Panc1 (cell line): ENCODE results near the gene BEGAIN. TPM values are rescaled to one million over a fixed set of nuclear protein-coding genes. Genes with fewer than 3 reads are reported as not detected.

Experiments used
- ATAC-seq: fragments of 200-7000 bp; cut with Tn5 transposase; 2 replicates; pipeline ENCODE4 v1.9.1; 2020; ENCODE audit warnings: mild to moderate bottlenecking, moderate library complexity
- BruUV-seq: library from RNA; stranded (reverse); fragments of 400-500 nt; replicated peaks from 2 replicates; lab custom pipeline; 2021; lab: Mats Ljungman, UMichigan
- CTCF ChIA-PET: fragments of 300-600 bp; sonication (Branson Sonifier 250); formaldehyde crosslinking; loops from one replicate; lab custom pipeline; 2022; ENCODE audit warnings: antibody characterized with exemption; lab: Charles Lee
- POLR2A ChIA-PET: fragments of 300-600 bp; sonication (Branson Sonifier 250); formaldehyde crosslinking; loops from one replicate; lab custom pipeline; 2022; ENCODE audit warnings: antibody characterized with exemption; lab: Charles Lee
- DNase-seq: peaks from one replicate; pipeline ENCODE4 v3.0.0-alpha.2; 2010; ENCODE audit warnings: low read depth, low spot score
- H3K27ac ChIP-seq: 2 replicates; pipeline ENCODE4 v1.5.1; 2011; ENCODE audit warnings: mild to moderate bottlenecking, low read length, inconsistent platforms
- H3K27me3 ChIP-seq: fragments of 200-500 bp; sonication (Bioruptor generic); 2 replicates; pipeline ENCODE4 v1.6.0; 2014; ENCODE audit warnings: low read length, inconsistent platforms; ENCODE audit not compliant: control insufficient read depth, insufficient read depth
- H3K36me3 ChIP-seq: fragments of 200-500 bp; sonication (Bioruptor generic); 2 replicates; pipeline ENCODE4 v1.5.1; 2014; ENCODE audit warnings: inconsistent platforms, mild to moderate bottlenecking, low read length, moderate library complexity; ENCODE audit not compliant: control insufficient read depth, insufficient read depth
- H3K4me1 ChIP-seq: 2 replicates; pipeline ENCODE4 v1.5.1; 2011; ENCODE audit warnings: inconsistent platforms, mild to moderate bottlenecking, low read length, moderate library complexity; ENCODE audit not compliant: control insufficient read depth, insufficient read depth
- H3K4me3 ChIP-seq, 2 experiments: 2 replicates each; pipeline ENCODE4 v1.5.1; 2011 to 2012; ENCODE audit warnings: low read depth in 2 of 2, low read length in 2 of 2, mild to moderate bottlenecking in 2 of 2, inconsistent platforms in 1 of 2, moderate library complexity in 1 of 2
- H3K9me3 ChIP-seq: fragments of 200-500 bp; sonication (Bioruptor generic); 2 replicates; pipeline ENCODE4 v1.5.1; 2014; ENCODE audit warnings: low read depth, mild to moderate bottlenecking, inconsistent platforms, low read length, moderate library complexity; ENCODE audit not compliant: control insufficient read depth, insufficient read depth
- CTCF ChIP-seq: fragments of 450-650 bp; IDR thresholded peaks from 2 replicates; pipeline ENCODE4 v1.5.1; 2017; ENCODE audit warnings: mild to moderate bottlenecking
- POLR2AphosphoS5 ChIP-seq: IDR thresholded peaks from 2 replicates; pipeline ENCODE4 v1.6.1; 2012; ENCODE audit warnings: mild to moderate bottlenecking, low read depth, low read length, moderate library complexity
- REST ChIP-seq, 2 experiments: IDR thresholded peaks; 2 replicates each; pipeline ENCODE4 v1.6.1; 2011 to 2012; ENCODE audit warnings: low read depth in 2 of 2, control low read depth in 1 of 2, low read length in 1 of 2, mild to moderate bottlenecking in 1 of 2, moderate library complexity in 1 of 2; ENCODE audit not compliant: insufficient read depth in 1 of 2
- SIN3A ChIP-seq: IDR thresholded peaks from 2 replicates; pipeline ENCODE4 v1.6.1; 2012; ENCODE audit warnings: low read depth, mild to moderate bottlenecking, low read length, moderate library complexity, borderline replicate concordance; ENCODE audit not compliant: insufficient read depth
- TCF7L2 ChIP-seq: IDR thresholded peaks from 2 replicates; pipeline ENCODE4 v1.6.1; 2011; ENCODE audit warnings: mild to moderate bottlenecking, low read depth, low read length, inconsistent platforms
- in situ Hi-C: cut with HindIII; loops from 2 replicates; pipeline ENCODE4 v1.10.0; 2016; ENCODE audit warnings: low sequenced_read_pairs, low pct_unique_long_range_greater_than_20kb
- intact Hi-C: fragments of 100-400 bp; cut with micrococcal nuclease; formaldehyde crosslinking; loops from one replicate; pipeline ENCODE4 v1.10.0; 2022; ENCODE audit not compliant: unreplicated experiment
- total RNA-seq: library from RNA; stranded (reverse); gene quantifications from one replicate; pipeline ENCODE4 v1.2.1, GENCODE V29; 2021; ENCODE audit not compliant: unreplicated experiment

Gene BEGAIN
- total RNA-seq, 1 experiment from 2014 or later = 26.5 TPM

GRCh38 chr14:100558966-100559365 lies 28.3 kb downstream of the BEGAIN start:
- intact Hi-C loops (no loop called here), in situ Hi-C loops (no loop called here)
- TF ChIP-seq SIN3A (no peak), REST (IDR thresholded peaks at IDR 0.05; ENCODE audit: insufficient read depth in 1 of 2, low read depth in 2 of 2, low read length in 1 of 2) (no peak), TCF7L2 (no peak), CTCF (no peak), POLR2AphosphoS5 (no peak)
- ATAC-seq (no peak), DNase-seq (no peak)
- no TSS peak for BruUV-seq
- ChIA-PET POLR2A (no interaction called here), CTCF (interaction anchor here (0.6 kb wide), 1 partner anchor 94 kb away, joined by 14 read pairs; no protein-coding TSS in a partner anchor)
- peaks cover 37% of the 10 kb centered on the region for H3K4me1 ChIP-seq
- H3K9me3 ChIP-seq = no peaks in the 10 kb centered on the region
- no peaks in the 10 kb centered on the region for H3K27me3 ChIP-seq
- no peak overlapping the region for H3K27ac ChIP-seq
- H3K4me3 ChIP-seq = no peak overlapping the region
- no peaks in the 10 kb centered on the region for H3K36me3 ChIP-seq

DNA sequence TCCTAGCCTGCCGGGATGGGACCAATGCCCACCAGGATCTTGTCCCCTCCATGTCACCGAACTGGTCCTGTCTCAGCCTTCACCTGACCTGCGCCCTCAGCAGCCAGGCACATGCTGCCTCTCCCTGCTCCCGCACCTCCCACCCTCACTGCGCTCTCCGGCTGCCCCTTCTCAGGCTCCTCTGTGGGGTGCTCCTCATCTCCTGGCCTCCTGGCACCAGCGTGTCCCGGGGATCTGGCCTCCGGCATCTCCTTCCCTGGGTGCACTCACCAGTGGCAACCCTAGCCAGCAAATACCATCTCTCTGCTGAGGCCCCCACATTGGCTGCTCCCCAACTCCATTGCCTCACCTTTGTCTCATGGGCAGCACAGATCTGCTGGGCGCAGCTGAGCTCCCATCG lies 29.0 kb downstream of the BEGAIN start:
- Histone ChIP-seq H3K36me3 (no peaks in the 10 kb centered on the region), H3K4me3 (no peak overlapping the region), H3K9me3 (no peaks in the 10 kb centered on the region), H3K4me1 (peaks cover 39% of the 10 kb centered on the region), H3K27me3 (no peaks in the 10 kb centered on the region), H3K27ac (no peak overlapping the region)
- no peak for DNase-seq
- TF ChIP-seq REST (IDR thresholded peaks at IDR 0.05; ENCODE audit: insufficient read depth in 1 of 2, low read depth in 2 of 2, low read length in 1 of 2) = no peak
- TF ChIP-seq TCF7L2 = no peak
- TF ChIP-seq SIN3A = no peak
- TF ChIP-seq POLR2AphosphoS5 = no peak
- TF ChIP-seq CTCF = no peak
- no peak for ATAC-seq
- ChIA-PET CTCF (interaction anchor here (0.6 to 1.2 kb wide), 2 partner anchors 87 to 94 kb away, joined by 3 to 14 read pairs; no protein-coding TSS in a partner anchor), POLR2A (no interaction called here)
- intact Hi-C loops = no loop called here
- BruUV-seq = no TSS peak
- in situ Hi-C loops = no loop called here
